HG03045 (cell line): ENCODE data around the gene FIS1.

Experiments used
- ATAC-seq: cut with Tn5 transposase; IDR thresholded peaks from one replicate; pipeline ENCODE4 v1.9.1; 2021; ENCODE audit warnings: mild to moderate bottlenecking, moderate library complexity; ENCODE audit not compliant: unreplicated experiment

Gene FIS1

GRCh38 chr7:101235050-101235449 lies 9.8 kb downstream of the FIS1 start:
- ATAC-seq = no peak

- no peak for ATAC-seq
These were observed 10.2 kb downstream of the FIS1 start for GRCh38 chr7:101234636-101235035.

GRCh38 chr7:101233907-101234547 lies 10.9 kb downstream of the FIS1 start:
- no peak for ATAC-seq

GRCh38 chr7:101232141-101232850 lies 12.6 kb downstream of the FIS1 start:
- ATAC-seq = no peak

- no peak for ATAC-seq
These were observed 13.2 kb downstream of the FIS1 start for GRCh38 chr7:101231644-101232043.

GRCh38 chr7:101226721-101227120 lies 18.2 kb downstream of the FIS1 start:
- ATAC-seq = no peak

- ATAC-seq = no peak
These were observed 19.2 kb downstream of the FIS1 start for GRCh38 chr7:101225650-101226049.

- ATAC-seq = no peak
These were observed 21.4 kb downstream of the FIS1 start for GRCh38 chr7:101223528-101223927.

- ATAC-seq = no peak
These were observed 22.5 kb downstream of the FIS1 start for GRCh38 chr7:101222275-101222830.

- no peak for ATAC-seq
These were observed 24.6 kb downstream of the FIS1 start for GRCh38 chr7:101220295-101220694.

- ATAC-seq = peak; percentile 15
These were observed 26.4 kb downstream of the FIS1 start for GRCh38 chr7:101218236-101219125.

GRCh38 chr7:101217388-101218235 lies 27.3 kb downstream of the FIS1 start, which contains the start of the genes PLOD3 and ZNHIT1:
TSS of gene PLOD3 (minus strand) at chr7:101217581. CDS start at chr7:101217274, 307 bp downstream.
TSS of gene ZNHIT1 (plus strand) at chr7:101218165. CDS start at chr7:101218196, 31 bp downstream.
- ATAC-seq = peak; percentile 62

- peak; percentile 23 for ATAC-seq
These were observed 28.0 kb downstream of the FIS1 start for GRCh38 chr7:101216860-101217387.

- no peak for ATAC-seq
These were observed 28.7 kb downstream of the FIS1 start for GRCh38 chr7:101216001-101216859.

GRCh38 chr7:101212014-101212413 lies 32.9 kb downstream of the FIS1 start:
- no peak for ATAC-seq

GRCh38 chr7:101211501-101211900 lies 33.4 kb downstream of the FIS1 start:
- no peak for ATAC-seq

GRCh38 chr7:101210143-101210542 lies 34.7 kb downstream of the FIS1 start:
- ATAC-seq = no peak

- no peak for ATAC-seq
These were observed 36.1 kb downstream of the FIS1 start for GRCh38 chr7:101208794-101209193.

- no peak for ATAC-seq
These were observed 37.4 kb downstream of the FIS1 start for GRCh38 chr7:101207459-101207858.
